GM19455 (cell line): ENCODE data around the gene CRAMP1.

ENCODE experiments used
- ATAC-seq: cut with Tn5 transposase; IDR thresholded peaks from one replicate; pipeline ENCODE4 v1.9.1; 2021; ENCODE audit not compliant: unreplicated experiment

Gene CRAMP1

GRCh38 chr16:1633310-1633709 is 21.1 kb downstream of the CRAMP1 start:
- ATAC-seq = no peak

- no peak for ATAC-seq
These were observed 22.4 kb downstream of the CRAMP1 start for GRCh38 chr16:1634541-1634940.

- ATAC-seq = no peak
These were observed 22.9 kb downstream of the CRAMP1 start for GRCh38 chr16:1635070-1635469.

GRCh38 chr16:1637526-1637925 is 25.4 kb downstream of the CRAMP1 start:
- ATAC-seq = no peak

GRCh38 chr16:1638757-1639156 is 26.6 kb downstream of the CRAMP1 start:
- no peak for ATAC-seq

GRCh38 chr16:1639282-1639681 is 27.1 kb downstream of the CRAMP1 start:
- no peak for ATAC-seq

- no peak for ATAC-seq
These were observed 27.7 kb downstream of the CRAMP1 start for GRCh38 chr16:1639860-1640259.

GRCh38 chr16:1640261-1640941 is 28.2 kb downstream of the CRAMP1 start:
- ATAC-seq = no peak

- ATAC-seq = no peak
These were observed 29.1 kb downstream of the CRAMP1 start for GRCh38 chr16:1641261-1641660.

GRCh38 chr16:1642148-1642547 is 30.0 kb downstream of the CRAMP1 start:
- no peak for ATAC-seq

- no peak for ATAC-seq
These were observed 30.6 kb downstream of the CRAMP1 start for GRCh38 chr16:1642753-1643152.

GRCh38 chr16:1643521-1643920 is 31.4 kb downstream of the CRAMP1 start:
- no peak for ATAC-seq

GRCh38 chr16:1645914-1646525 is 33.9 kb downstream of the CRAMP1 start:
- no peak for ATAC-seq

- ATAC-seq = no peak
These were observed 35.7 kb downstream of the CRAMP1 start for GRCh38 chr16:1647856-1648255.

- ATAC-seq = no peak
These were observed 38.0 kb downstream of the CRAMP1 start for GRCh38 chr16:1650131-1650530.

GRCh38 chr16:1651094-1651973 is 39.2 kb downstream of the CRAMP1 start:
- ATAC-seq = no peak

GRCh38 chr16:1651974-1652312 is 39.8 kb downstream of the CRAMP1 start:
- ATAC-seq = no peak

GRCh38 chr16:1653023-1653422 is 40.9 kb downstream of the CRAMP1 start:
- ATAC-seq = no peak

GRCh38 chr16:1654505-1655268 is 42.5 kb downstream of the CRAMP1 start:
- ATAC-seq = no peak

GRCh38 chr16:1655269-1655807 is 43.2 kb downstream of the CRAMP1 start:
- ATAC-seq = no peak
